GM23248 (cell line): ENCODE results near the gene L3HYPDH.

Source experiments
- EZH2 ChIP-seq: fragments of 200-600 bp; sonication (generic); IDR thresholded peaks from 2 replicates; pipeline ENCODE4 v1.6.1; 2018; ENCODE audit warnings: antibody characterized with exemption, mild to moderate bottlenecking; ENCODE audit not compliant: insufficient read depth, poor library complexity, severe bottlenecking
- EZH2phosphoT487 ChIP-seq: fragments of 200-600 bp; sonication (generic); IDR thresholded peaks from 2 replicates; pipeline ENCODE4 v1.6.1; 2018; ENCODE audit warnings: antibody characterized with exemption, moderate library complexity, mild to moderate bottlenecking, low read depth; ENCODE audit not compliant: insufficient read depth

- TF ChIP-seq EZH2 = no peak
- TF ChIP-seq EZH2phosphoT487 = no peak
These were observed 845 bp downstream of the L3HYPDH start for GRCh38 chr14:59483363-59483762.
